Epidermal melanocyte (primary cell): Measurements from ENCODE around the gene DIRAS3.
"Not testable (repeated sequence)": the region's sequence is repeated elsewhere in the genome, so short reads cannot be mapped to it uniquely, and the experiment has no call there.

ENCODE experiments used
- DNase-seq: peaks from one replicate; pipeline ENCODE4 v3.0.0; 2011; ENCODE audit warnings: low spot score; ENCODE audit not compliant: insufficient read length

Gene DIRAS3, protein sequence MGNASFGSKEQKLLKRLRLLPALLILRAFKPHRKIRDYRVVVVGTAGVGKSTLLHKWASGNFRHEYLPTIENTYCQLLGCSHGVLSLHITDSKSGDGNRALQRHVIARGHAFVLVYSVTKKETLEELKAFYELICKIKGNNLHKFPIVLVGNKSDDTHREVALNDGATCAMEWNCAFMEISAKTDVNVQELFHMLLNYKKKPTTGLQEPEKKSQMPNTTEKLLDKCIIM

DNA sequence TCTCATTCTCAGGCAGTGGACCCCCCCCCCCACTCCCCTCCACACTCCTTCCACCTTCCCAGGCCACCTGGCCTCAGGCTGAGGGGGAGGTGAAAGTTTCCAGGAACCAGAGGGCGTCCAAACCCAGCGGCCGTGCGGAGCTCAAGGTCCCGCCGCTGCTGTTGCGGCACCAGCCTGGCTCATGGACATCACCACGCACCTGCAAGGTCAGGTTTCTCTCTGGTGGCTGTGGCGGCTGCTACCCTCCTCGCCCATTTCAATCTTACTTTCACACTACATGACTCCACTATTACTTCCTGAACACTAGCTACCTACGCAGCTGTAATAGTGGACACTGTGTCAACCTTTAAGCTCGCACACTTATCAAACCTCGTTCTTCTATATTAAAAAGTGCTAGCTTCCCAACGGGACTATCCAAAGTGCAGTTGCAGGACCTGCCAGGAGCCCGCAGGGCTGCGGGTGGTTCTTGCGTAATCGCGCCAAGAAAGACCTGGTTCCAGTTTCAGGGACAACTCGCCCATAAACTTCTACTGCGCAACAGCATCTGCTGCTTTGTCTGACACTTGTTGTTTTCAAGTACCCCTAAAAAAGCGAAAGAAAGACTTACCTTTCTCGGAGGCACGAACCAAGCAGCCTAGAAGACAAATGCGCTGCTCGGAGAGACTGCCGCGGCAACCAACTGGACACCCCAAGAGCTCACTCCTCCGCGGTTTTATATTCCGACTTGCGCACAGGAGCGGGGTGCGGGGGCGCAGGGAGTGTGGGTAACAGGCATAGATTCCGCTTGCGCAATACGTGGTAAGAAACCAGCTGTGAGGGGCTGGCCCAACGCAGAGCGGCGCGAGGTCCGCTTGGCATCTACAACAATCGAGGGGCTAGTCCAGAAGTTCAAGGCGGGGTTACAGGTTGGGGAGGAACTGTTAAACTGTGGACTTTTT, at the start of gene DIRAS3:
TSS of gene DIRAS3 (minus strand) at position 687 of the 938 bp plus-strand sequence. CDS start 3,330 bp downstream, outside the sequence.
- no peak for DNase-seq

DNA sequence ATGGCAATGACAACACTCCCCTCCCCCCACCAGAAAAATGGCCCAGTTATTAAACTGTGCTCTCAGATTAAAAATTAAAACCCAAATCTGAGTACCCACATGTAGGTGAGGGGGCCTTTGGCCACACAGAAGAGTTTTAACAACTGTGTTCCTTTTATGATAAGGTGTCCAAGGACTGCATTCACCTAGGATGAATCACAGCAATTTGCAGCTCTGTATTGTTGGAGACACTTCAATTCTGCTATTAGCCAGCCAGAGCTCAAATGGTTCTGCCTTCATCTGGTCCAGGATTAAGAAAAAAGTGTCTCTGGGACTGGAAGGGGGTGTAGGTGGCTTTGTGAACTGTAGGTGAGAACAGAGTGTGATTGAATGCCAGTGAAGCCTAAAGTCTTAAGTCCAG, 43.3 kb upstream of the DIRAS3 start:
- DNase-seq = no peak

DNA sequence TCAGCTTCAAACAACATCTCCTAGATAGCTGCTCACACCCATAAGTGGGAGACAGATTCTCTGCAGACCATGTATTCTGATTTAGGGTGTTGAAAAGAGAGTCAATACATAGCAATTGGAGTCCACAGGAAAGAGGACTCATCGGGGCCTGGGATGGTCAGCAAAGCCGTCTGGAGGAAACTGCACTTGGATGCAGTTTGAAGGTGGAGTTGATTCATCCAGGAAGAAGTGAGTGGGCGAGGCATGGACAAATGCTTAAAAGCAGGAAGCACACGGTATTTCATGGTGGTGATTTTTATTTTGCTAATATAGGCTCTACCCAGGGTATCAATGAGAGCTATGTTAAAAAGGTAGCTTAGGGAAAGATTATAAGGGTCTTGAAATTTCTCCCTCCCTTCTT, 36.8 kb upstream of the DIRAS3 start:
- no peak for DNase-seq

DNA sequence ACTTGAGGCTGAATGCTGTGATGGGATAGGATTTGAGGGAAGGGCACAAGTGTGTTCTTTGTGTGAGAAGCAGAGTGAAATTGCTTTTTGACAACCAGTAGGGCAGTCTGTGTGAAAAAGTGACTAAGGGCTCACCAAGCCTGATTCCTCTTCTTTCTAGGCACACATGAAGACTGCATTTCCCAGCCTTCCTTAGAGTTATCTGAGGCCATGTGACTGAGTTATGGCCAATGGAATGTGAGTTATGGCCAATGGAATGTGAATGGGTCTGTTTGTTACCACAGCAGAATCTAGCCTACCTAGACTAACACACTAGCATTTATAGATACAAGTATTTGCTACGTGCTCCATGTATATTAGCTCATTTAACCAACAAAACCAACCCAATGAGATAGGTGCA, 35.3 kb upstream of the DIRAS3 start:
- no peak for DNase-seq

DNA sequence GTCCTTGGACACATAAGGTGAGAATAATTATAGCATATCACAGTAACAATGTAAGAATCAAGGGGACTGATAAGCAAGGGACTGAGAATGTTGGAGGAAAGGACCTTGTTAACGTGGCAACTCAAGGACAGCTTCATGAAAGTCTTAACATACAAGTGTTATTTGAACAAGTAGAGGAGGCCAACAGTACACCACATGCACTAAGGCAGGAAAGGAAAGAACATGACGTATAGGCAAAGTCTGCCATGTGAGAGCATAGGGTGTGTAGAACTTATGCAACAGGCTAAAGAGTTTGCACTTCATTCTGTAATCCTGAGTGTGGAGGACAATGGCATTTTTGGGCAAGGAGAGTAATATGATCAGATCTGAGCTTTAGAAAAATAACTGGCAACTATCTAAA, 33.3 kb upstream of the DIRAS3 start:
- DNase-seq = no peak

DNA sequence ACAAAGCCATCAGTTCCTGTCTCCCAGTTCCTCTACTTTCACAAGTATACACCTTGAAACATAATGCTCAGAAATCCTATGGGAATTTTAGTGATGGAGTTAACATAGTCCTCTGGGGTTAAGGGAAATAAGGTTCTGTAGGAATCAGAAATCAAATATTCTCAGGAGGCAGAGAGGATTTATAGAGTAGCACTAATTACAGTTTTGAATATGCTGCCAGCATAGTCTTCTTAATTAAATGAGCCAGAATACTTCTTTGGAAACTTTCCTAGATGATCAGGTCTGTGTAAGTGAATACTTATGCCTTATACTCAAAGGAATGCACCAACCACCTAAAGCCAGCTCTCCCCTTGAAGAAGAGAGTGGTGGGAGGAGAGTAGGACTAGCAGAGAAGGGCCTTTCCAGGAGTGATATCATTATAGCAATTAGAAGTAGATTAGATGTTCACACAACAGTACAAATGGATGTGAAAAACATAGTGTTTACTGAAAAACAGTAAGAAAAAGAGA, 31.4 kb upstream of the DIRAS3 start:
- DNase-seq = no peak

DNA sequence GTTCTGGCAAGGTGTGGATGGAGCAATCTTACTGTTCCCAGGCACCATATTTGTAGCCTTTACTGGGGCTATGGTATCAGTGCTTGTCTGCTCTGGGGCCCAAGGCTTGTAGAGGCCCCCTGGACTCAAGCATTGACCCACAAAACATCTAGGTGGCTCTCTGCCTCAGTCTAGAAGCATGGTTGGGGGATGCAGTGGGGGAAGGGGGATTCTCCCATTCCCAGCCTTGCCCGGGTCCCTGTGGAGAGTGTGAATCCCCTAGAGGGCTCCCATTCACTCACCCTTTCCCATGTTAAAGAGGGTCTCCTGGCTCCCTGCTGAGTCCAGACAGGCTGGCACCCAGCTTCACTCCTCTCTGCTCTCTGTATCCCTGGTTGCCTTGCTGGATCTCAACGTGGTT, 28.2 kb upstream of the DIRAS3 start:
- DNase-seq = no peak

DNA sequence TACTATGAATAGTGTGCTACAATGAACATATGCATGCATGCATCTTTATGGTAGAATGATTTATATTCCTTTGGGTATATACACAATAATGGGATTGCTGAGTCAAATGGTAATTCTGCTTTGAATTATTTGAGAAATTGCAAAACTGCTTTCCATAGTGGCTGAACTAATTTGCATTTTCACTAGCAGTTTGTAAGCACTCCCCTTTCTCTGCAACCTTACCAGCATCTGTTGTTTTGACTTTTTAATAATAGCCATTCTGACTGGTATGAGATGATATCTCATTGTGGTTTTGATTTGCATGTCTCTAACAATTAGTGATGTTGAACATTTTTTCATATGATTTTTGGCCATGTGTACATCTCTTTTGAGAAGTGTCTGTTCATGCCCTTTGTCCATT, 24.0 kb upstream of the DIRAS3 start:
- no peak for DNase-seq

DNA sequence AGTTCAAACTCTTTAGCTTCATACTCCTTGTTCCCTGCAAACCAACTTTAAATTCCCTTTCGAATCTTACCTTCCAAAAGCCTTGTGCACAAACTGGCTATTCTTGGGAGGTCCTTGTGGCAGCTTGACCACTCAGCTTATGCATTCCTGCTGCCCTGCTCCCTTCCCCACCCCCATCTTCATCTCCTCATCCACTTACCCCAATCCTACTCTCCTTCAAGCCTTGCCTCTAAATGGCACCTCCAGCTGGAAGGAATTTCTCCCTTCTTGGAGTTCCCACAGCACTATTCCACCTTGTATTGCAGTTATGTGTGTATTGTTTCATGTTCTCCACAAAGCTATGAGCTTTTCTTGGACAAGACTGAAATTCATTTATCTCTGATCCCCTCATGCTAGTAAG, 15.3 kb upstream of the DIRAS3 start:
- DNase-seq = no peak

DNA sequence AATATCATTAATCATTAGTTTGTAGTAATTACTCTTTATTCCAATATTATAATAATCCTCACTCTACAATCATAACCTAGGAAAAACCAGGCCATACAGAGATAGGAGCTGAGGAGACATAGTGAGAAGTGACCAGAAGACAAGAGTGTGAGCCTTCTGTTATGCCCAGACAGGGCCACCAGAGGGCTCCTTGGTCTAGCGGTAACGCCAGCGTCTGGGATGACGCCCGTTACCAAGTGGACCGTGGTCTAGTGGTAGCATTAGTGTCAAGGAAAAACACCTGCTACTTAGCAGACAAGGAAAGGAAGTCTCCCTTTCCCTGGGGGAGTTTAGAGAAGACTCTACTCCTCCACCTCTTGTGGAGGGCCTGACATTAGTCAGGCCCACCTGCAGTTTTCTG, 7.6 kb upstream of the DIRAS3 start:
- DNase-seq = not testable (repeated sequence)

DNA sequence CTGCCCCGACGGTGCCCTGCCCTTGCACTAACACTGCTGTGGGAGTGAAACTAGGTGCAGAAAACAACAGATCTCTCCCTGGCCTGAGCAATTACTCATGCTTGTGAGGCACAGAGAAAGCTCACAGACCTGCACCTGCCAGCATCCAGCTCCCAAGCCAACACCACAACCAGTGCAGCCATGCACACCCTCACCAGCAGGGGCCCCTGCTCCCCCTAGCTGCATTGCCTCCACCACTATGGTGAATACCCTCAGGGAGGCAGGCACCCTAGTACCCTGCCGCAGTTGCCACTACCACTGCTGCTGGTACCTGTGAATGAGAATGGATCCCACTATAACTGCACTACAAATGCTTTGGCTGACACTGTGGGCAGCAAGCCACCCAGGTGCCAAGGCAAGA, 7.1 kb upstream of the DIRAS3 start:
- no peak for DNase-seq

DNA sequence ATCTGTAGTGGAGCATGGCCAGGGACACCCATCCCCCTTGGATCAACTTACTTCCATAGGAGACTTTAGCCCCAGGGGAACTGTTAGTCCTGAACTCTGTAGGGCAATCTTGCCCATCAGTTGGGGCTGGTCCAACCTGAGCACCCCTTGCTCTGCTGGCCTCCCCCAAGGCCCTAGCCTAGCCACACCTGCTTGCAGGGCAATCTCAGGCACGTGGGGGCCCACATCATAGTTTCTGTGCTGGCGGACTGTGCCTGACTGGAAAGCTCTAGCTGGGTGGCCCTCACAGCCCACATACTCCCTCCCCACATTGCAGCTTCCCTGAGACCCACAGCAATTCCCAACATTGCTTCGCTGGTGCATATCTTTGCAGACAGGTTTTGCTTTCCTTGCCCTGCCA, 6.6 kb upstream of the DIRAS3 start:
- DNase-seq = no peak

DNA sequence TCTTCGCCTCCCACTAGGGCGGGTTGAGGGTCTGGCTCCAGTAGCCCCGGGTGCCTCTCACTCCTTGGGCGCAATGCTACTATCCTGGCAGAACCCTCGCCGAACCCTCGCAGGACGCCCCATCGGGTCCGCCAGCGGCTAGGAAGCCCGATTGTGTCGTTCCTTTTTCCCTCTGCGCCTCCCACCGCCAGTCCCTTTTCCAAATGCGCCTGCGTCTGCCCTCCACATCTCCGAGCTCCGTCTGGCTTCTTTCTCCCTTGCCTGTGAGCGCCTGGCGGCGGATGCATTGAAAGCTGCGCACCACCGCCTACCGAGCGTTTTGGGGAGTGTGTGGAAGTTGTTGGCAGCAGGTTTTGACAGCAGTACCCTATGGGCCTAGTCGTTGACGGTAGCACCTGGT, 1.0 kb upstream of the DIRAS3 start:
- peak; percentile 32 for DNase-seq

DNA sequence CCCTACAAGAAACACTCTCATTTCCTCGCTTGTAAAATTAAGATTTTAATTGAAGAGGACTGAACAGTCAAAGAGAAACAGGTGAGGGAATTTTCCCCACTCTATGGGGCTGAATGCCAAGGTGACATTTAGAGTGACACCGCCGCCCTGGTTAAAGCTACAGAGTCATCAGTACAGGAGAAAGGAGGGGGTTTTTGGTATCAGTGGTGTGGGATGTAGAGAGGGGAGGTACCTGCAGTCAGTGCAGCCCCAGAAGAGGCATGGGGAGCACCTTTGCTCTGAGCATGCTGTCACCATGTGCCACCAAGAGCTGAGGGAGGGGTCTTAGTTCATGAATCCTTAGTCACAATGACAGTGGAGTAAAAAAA, 2.8 kb downstream of the DIRAS3 start:
- no peak for DNase-seq

DNA sequence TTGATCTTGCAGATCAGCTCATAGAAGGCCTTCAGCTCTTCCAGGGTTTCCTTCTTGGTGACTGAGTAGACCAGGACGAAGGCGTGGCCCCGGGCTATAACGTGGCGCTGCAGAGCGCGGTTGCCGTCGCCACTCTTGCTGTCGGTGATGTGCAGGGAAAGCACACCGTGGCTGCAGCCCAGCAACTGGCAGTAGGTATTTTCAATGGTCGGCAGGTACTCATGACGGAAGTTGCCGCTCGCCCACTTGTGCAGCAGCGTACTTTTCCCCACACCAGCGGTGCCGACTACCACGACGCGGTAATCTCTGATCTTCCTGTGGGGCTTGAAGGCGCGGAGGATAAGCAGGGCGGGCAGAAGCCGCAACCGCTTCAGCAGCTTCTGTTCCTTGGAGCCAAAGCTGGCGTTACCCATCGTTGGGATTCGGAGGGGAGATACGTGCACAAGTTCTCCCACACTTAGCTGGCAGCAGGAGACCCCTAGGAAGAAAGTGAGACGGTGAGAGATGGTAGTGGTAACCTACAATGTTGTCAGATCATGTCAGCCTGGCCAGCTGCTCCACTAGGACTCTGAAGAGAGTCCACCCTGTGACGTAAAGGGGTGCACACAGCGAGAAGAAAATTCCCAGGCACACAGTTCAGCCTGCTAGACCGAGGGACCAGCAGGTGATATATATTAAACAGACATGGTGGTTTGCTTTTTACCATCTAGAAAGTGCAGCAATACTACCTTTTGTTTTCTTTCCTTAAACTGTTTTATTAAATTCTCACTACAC, 3.4 kb downstream of the DIRAS3 start:
- no peak for DNase-seq

DNA sequence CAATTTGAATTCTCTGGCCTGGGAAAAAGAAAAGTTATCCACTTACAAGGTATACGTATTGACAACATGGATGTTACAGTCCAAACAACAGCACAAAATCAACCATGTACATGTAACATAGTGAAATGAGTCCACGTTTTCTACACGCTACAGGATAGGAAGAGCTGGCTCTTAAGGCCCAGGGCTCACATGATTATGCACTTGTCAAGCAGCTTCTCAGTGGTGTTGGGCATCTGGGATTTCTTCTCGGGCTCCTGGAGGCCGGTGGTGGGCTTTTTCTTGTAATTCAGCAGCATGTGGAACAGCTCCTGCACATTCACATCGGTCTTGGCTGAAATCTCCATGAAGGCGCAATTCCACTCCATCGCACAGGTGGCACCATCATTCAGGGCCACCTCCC, 4.0 kb downstream of the DIRAS3 start:
- no peak for DNase-seq

DNA sequence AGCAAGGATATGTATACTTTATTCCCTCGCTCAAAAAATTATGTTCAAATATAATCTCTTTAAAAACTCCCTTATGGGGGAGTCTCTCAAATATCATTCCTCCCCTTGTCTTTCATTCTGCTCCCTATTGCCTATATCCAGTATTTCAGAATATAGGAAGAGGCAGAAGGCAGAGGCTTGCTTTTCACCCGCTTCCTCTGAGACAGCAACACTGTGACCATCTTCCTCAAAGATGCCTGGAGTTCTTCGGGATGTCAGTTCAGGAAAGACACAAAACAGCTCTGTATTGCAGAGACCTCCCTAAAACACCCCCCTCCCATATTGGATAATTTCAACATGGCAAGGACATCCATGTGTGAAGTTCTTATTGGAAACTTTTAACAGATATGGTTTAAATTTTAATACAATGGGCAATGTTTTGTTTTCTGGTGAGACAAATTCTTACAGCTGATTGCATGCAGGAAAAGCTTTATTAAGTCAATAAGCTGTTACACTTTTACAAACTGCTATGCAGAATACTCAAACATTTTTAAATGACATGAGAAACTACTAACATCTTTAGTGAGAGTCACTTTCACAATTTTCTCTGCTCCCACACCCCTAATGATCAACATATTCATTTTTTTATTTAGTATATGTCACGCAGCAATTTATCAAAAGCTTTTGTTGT, 4.8 kb downstream of the DIRAS3 start:
- DNase-seq = no peak

DNA sequence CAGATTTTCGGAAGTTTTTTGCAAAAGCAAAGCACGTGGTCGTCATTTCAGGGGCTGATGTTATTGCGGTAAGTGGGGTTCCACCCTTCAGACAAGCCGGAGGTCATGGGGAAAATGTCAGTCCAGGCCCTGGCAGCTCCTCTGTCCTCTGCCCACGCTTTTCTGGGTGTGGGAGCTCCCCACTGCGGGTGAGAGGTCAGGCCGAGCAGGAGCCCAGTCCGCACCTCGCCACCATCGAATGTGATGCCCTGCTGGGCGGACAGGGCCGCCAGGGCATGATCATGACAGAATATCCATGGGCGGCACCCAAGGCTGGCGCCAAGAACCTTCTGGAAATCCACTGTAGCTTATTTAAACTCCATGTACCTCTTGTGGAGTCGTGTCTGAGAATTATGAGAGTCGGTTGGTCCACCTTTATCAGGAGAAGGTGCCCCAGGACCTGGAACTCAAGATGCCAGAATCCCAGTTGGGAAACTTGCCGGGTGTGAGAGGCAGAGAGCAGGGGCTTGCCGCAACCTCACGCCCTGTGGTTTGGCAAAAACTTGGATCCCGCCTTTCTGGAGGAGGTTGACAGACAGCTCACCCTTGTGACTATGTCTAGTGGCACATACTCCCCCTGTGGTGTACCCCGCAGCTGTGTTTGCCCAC, 6.9 kb downstream of the DIRAS3 start:
- DNase-seq = no peak

DNA sequence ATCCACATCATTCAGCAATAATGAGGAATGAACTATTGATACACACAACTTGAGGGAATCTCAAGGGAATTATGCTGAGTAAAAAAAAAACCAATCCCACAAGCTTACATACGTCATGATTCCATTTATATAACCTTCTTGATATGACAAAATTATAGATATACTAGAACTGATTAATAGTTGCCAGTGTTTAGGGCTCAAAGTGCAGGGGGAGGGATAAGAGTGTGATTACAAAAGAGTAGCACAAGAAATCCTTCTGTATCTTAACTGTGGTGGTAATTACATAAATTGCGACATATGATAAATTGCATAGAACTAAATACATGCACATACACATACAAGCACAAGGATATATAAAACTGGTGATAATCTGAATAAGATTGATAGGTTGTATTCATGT, 13.5 kb downstream of the DIRAS3 start:
- no peak for DNase-seq

DNA sequence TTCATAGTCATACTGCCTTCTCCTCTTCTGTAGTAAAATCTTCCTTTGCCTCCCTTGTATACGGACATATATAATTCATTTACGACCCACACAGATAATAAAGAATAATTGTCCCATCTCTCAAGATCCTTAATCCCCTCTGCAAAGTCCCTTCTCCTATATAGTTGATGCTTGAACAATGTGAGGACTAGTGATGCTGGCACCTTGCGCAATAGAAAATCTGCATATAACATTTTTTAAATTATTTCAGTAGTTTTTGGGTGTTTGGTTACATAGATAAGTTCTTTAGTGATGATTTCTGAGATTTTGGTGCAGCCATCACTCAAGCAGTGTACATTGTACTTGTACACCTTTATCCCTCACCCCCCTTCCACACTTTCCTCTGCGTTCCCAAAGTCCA, 21.0 kb downstream of the DIRAS3 start:
- no peak for DNase-seq

DNA sequence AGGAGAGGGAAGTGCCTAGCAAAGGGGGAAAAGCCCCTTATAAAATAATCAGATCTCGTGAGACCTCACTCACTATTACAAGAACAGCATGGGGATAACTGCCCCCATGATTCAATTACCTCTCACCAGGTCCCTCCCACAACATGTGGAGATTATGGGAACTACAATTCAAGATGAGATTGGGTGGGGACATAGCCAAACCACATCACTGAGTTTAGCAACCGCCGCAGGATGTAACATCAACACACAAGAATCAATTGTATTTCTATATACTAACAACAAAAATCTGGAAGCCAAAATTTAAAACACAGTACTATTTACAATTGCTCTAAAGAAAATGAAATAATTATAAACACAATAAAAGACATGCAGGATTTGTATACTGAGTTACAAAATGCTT, 21.9 kb downstream of the DIRAS3 start:
- DNase-seq = no peak
